HTERT RPE-1 (cell line): ENCODE results near the gene GPR89B.
"Not testable (repeated sequence)": the region's sequence is repeated elsewhere in the genome, so short reads cannot be mapped to it uniquely, and the experiment has no call there.

Experiments
- in situ Hi-C: fragments of 300-500 bp; cut with MboI; formaldehyde crosslinking; loops from 4 replicates; pipeline ENCODE4 v1.14.3; 2020; ENCODE audit warnings: low sequenced_read_pairs

GPR89B gene

DNA sequence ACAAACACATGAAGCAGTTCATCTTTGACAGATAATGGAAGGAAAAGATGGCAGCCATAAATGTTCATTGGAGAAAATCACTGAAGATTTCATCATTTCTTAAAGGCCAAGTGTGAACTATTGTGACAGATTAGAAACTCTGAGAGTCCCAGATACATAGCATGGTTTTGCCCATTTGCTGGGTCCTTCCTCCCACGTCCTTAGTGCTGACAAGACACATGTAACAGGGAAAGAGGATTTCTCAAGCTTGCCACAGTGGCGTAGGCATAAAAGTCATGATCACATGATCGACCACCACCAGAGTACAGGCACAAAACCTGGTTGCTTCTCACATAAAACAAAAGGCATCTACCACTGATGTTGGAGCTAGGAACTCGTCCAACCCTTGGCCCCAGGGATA, 98.8 kb downstream of the GPR89B start:
- in situ Hi-C loops: not testable (repeated sequence)

DNA sequence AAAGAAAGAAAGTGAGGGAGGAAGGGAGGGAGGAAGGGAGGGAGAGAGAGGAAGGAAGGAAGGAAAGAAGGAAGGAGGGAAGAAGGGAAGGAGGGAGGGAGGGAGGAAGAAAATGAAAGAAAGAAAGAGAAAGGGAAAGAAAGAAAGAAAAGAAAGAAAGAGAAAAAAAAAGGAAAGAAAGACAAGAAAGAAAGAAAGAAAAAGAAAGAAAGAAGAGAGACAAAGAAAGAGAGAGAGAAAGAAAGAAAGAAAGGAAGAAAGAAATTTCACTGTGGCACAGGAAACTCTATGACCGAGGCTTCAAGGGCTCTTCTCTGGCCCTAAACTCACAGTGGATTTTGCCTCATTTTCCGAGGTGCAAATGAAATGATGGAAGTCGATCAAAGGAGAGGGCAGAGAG, 104.0 kb downstream of the GPR89B start:
- in situ Hi-C loops: not testable (repeated sequence)

DNA sequence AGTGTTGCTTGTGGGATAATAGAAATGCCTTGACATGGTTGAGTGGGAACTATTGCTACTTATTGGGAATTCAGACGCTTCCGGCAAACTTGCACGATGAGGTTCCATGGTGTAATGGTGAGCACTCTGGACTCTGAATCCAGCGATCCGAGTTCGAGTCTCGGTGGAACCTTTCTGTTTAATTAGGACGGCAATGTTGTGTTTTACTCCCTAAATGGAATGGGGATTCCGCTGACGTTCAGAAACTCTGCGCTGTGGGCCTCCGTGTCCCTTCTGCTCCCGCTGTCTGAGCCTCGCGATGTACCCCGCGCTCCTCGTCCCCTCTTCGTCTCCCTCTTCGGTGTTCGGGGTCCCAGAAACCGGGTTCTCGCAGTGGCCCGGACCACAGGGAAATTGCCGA, 104.5 kb downstream of the GPR89B start:
- in situ Hi-C loops: not testable (repeated sequence)

DNA sequence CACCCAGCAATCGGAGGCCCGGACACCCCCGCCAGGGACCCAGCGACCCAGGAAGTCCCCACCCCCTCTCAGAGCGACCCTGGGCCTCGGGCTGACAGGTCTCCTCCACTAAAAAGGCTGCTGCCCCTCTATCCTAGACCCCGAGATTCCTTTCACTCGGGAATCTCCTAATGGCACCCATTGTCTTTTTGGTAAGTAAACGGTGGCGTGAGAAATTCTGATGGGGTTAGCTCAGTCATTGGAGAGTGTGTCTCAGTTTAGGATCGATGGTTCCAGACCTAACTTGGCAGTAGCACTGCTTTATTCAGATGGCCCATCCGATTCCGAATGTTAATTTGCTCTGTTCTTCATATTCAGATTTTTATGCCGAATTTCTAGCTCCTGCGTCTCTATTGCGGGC, 104.9 kb downstream of the GPR89B start:
- in situ Hi-C loops: not testable (repeated sequence)

DNA sequence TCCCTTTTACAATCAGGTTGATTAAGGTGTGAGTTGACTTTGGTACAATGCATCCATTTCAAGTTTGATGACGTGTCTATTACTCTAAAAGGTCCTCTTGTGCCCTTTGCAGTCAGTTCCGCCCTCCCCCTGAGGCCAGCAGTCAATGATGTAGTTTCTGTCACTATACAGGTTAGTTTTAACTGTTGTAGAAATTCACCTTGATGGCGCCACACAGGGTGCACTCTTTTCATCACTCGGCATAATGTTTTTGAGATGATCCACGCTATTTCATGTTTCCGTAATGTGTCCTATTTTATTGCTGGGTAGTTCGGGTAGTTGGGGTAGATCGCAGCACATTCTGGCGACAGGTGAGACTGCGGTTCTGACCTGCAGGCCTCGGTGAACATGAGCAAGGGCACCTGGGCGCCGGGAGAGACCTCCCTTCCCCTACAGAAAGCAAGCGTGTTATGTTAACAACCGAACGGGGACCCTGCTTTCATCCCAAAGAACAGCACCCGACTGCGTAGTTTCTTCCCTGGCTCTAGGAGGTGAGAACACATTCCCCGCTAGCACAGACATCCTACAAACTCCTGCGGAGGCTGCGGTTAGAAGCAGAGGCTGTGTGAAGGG, 109.7 kb downstream of the GPR89B start:
- in situ Hi-C loops: not testable (repeated sequence)

DNA sequence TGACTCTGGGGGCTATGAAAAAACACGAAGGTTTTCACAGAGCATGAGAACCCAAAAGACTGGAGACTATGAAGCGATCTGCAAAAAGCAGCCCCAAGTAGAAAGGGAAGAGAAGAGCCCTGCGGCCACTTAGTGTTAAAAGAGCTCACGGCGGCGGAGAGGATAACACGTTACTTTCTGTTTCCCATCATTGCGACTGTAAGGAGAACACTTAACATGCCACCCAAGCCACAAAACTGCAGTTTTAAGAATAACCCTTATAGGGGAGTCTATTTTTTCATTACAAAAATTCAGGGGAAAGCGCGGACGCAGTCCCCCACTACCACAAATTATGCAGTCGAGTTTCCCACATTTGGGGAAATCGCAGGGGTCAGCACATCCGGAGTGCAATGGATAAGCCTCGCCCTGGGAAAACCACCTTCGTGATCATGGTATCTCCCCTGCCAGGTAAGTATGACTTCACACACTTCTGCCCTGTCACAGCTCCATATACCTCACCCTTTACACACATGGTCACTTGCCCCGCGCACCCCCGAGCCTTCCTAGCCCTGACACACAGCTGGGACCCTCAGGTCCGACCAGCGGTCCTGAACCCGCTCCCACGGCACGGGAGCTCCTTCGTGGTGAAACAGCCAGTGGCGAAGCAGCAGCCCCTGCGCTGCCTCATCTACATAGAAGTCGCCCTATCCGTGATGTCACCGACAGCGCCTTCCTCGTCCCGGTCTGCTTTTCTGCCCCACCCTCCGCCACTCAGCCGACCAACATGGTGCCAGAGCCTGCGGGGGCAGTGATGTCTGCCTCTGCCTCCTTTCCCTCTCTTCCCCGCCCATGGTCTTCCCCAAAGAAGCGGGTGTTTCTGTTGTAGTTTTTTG, 110.5 kb downstream of the GPR89B start:
- in situ Hi-C loops: not testable (repeated sequence)
